GM12875 (cell line): ENCODE results near the gene CHRDL2.

ENCODE experiments used
- H3K4me3 ChIP-seq: one replicate; pipeline ENCODE4 v1.5.1; 2011; ENCODE audit warnings: low read depth, low read length, control low read depth
- CTCF ChIP-seq: IDR thresholded peaks from 2 replicates; pipeline ENCODE4 v1.5.1; 2011; ENCODE audit warnings: low read depth, mild to moderate bottlenecking, control low read depth, inconsistent platforms, low read length, moderate library complexity, borderline replicate concordance; ENCODE audit not compliant: insufficient read depth

CHRDL2 gene

GRCh38 chr11:74746868-74747267 is 15.6 kb upstream of the CHRDL2 start:
- H3K4me3 ChIP-seq: no peak overlapping the region
- no peak for TF ChIP-seq CTCF

- TF ChIP-seq CTCF: no peak
- H3K4me3 ChIP-seq: no peak overlapping the region
These were observed 13.1 kb upstream of the CHRDL2 start for GRCh38 chr11:74744277-74744676.

GRCh38 chr11:74743640-74744039 is 12.4 kb upstream of the CHRDL2 start:
- H3K4me3 ChIP-seq: no peak overlapping the region
- TF ChIP-seq CTCF: no peak

GRCh38 chr11:74742070-74742469 is 10.8 kb upstream of the CHRDL2 start:
- no peak overlapping the region for H3K4me3 ChIP-seq
- no peak for TF ChIP-seq CTCF

- no peak overlapping the region for H3K4me3 ChIP-seq
- TF ChIP-seq CTCF: peak; percentile 85
These were observed 8.5 kb upstream of the CHRDL2 start for GRCh38 chr11:74739546-74740270.

- no peak for TF ChIP-seq CTCF
- no peak overlapping the region for H3K4me3 ChIP-seq
These were observed 4.8 kb upstream of the CHRDL2 start for GRCh38 chr11:74736031-74736430.

- no peak for TF ChIP-seq CTCF
- H3K4me3 ChIP-seq: no peak overlapping the region
These were observed 4.2 kb upstream of the CHRDL2 start for GRCh38 chr11:74735365-74735928.
